Trophoblast cell (in vitro differentiated cells and primary cell): Measurements from ENCODE around the gene ENG.

Source experiments
- DNase-seq, 2 donors: peaks; one replicate each; pipeline ENCODE4 v3.0.0-alpha.2; 2016
- H2AFZ ChIP-seq: 2 replicates; pipeline ENCODE4 v1.6.1; 2013; ENCODE audit warnings: low read length, moderate library complexity, mild to moderate bottlenecking; ENCODE audit not compliant: insufficient read depth, poor library complexity
- H2AK5ac ChIP-seq: 2 replicates; pipeline ENCODE4 v1.6.1; 2013; ENCODE audit warnings: mild to moderate bottlenecking, low read length
- H2BK120ac ChIP-seq: 2 replicates; pipeline ENCODE4 v1.6.1; 2013; ENCODE audit warnings: low read length, mild to moderate bottlenecking, moderate library complexity; ENCODE audit not compliant: insufficient read depth, poor library complexity
- H2BK12ac ChIP-seq: 2 replicates; pipeline ENCODE4 v1.6.1; 2013; ENCODE audit warnings: mild to moderate bottlenecking, low read length, moderate library complexity
- H2BK5ac ChIP-seq: 2 replicates; pipeline ENCODE4 v1.6.1; 2013; ENCODE audit warnings: low read length, low read depth, moderate library complexity, mild to moderate bottlenecking; ENCODE audit not compliant: poor library complexity
- H3K14ac ChIP-seq: 2 replicates; pipeline ENCODE4 v1.6.1; 2013; ENCODE audit warnings: mild to moderate bottlenecking, low read length
- H3K18ac ChIP-seq: 2 replicates; pipeline ENCODE4 v1.6.1; 2013; ENCODE audit warnings: mild to moderate bottlenecking, low read length
- H3K23ac ChIP-seq: 2 replicates; pipeline ENCODE4 v1.6.1; 2013; ENCODE audit warnings: low read length
- H3K27ac ChIP-seq: 2 replicates; pipeline ENCODE4 v1.5.1; 2013; ENCODE audit warnings: low read depth, mild to moderate bottlenecking, inconsistent platforms, low read length, moderate library complexity
- H3K27me3 ChIP-seq: 2 replicates; pipeline ENCODE4 v1.6.1; 2013; ENCODE audit warnings: inconsistent platforms, mild to moderate bottlenecking, low read length, moderate library complexity; ENCODE audit not compliant: insufficient read depth
- H3K36me3 ChIP-seq, 2 experiments: 1 replicate in 1 of 2; 2 replicates in 1 of 2; pipeline ENCODE4 v1.6.1; 2013; ENCODE audit warnings: low read length in 2 of 2, mild to moderate bottlenecking in 2 of 2, moderate library complexity in 1 of 2; ENCODE audit not compliant: insufficient read depth in 2 of 2, control insufficient read depth in 1 of 2
- H3K4ac ChIP-seq: 2 replicates; pipeline ENCODE4 v1.6.1; 2013; ENCODE audit warnings: low read depth, mild to moderate bottlenecking, low read length, moderate library complexity
- H3K4me1 ChIP-seq, 2 experiments: 1 replicate in 1 of 2; 2 replicates in 1 of 2; pipeline ENCODE4 v1.6.1; 2013; ENCODE audit warnings: low read length in 2 of 2, mild to moderate bottlenecking in 2 of 2, moderate library complexity in 1 of 2; ENCODE audit not compliant: insufficient read depth in 2 of 2, control insufficient read depth in 1 of 2
- H3K4me2 ChIP-seq: 2 replicates; pipeline ENCODE4 v1.6.1; 2013; ENCODE audit warnings: inconsistent platforms, mild to moderate bottlenecking, low read length, moderate library complexity
- H3K4me3 ChIP-seq: 2 replicates; pipeline ENCODE4 v1.5.1; 2013; ENCODE audit warnings: mild to moderate bottlenecking, low read depth, low read length, inconsistent platforms
- H3K79me1 ChIP-seq: one replicate; pipeline ENCODE4 v1.6.1; 2013; ENCODE audit warnings: low read length
- H3K79me2 ChIP-seq: 2 replicates; pipeline ENCODE4 v1.6.1; 2013; ENCODE audit warnings: low read length, mild to moderate bottlenecking; ENCODE audit not compliant: control insufficient read depth, insufficient read depth, poor library complexity
- H3K9ac ChIP-seq: 2 replicates; pipeline ENCODE4 v1.6.1; 2013; ENCODE audit warnings: mild to moderate bottlenecking, low read length
- H3K9me3 ChIP-seq: 2 replicates; pipeline ENCODE4 v1.6.1; 2013; ENCODE audit warnings: low read depth, mild to moderate bottlenecking, control low read depth, inconsistent platforms, low read length; ENCODE audit not compliant: insufficient read depth
- H4K12ac ChIP-seq: 2 replicates; pipeline ENCODE4 v1.6.1; 2013; ENCODE audit warnings: low read depth, mild to moderate bottlenecking, low read length, moderate library complexity
- H4K8ac ChIP-seq: 2 replicates; pipeline ENCODE4 v1.6.1; 2013; ENCODE audit warnings: low read depth, mild to moderate bottlenecking, low read length, moderate library complexity
- H4K91ac ChIP-seq: one replicate; pipeline ENCODE4 v1.6.1; 2013; ENCODE audit warnings: low read depth, mild to moderate bottlenecking, low read length, moderate library complexity
- WGBS: extraction: QIAGEN DNeasy Blood & Tissue Kit; methylation state at CpG from one replicate; pipeline ENCODE4 v1.1.7; 2013; ENCODE audit warnings: missing lambda C conversion rate; ENCODE audit not compliant: insufficient read length, insufficient coverage; ENCODE audit errors: extremely low coverage; 5-methylcytosine and 5-hydroxymethylcytosine counted together

ENG gene

GRCh38 chr9:127815512-127816361 is 38.7 kb downstream of the ENG start:
- Histone ChIP-seq H3K4me1 (no peaks in the 10 kb centered on the region), H2BK12ac (no peak overlapping the region), H3K36me3 (peaks cover 66 to 69% of the 10 kb centered on the region in 2 experiments), H3K14ac (no peak overlapping the region), H2BK5ac (no peak overlapping the region), H3K4me2 (no peak overlapping the region), H4K91ac (no peak overlapping the region), H4K12ac (no peak overlapping the region), H2AK5ac (no peak overlapping the region), H3K27me3 (no peaks in the 10 kb centered on the region), H3K79me2 (no peaks in the 10 kb centered on the region), H2AFZ (no peak overlapping the region), H3K4me3 (no peak overlapping the region), H3K9me3 (no peaks in the 10 kb centered on the region), H4K8ac (no peak overlapping the region), H3K79me1 (no peaks in the 10 kb centered on the region), H2BK120ac (no peak overlapping the region), H3K23ac (no peak overlapping the region), H3K27ac (no peak overlapping the region), H3K18ac (no peak overlapping the region), H3K9ac (no peak overlapping the region), H3K4ac (no peak overlapping the region)
- DNase-seq = no peak
- WGBS = no CpG with 5 or more reads among the region's 33 CpGs

- peaks cover 4 to 5% of the 10 kb centered on the region in 2 experiments for H3K4me1 ChIP-seq
- H2BK5ac ChIP-seq = no peak overlapping the region
- no peak for DNase-seq
- no CpG with 5 or more reads among the region's 11 CpGs for WGBS
- no peak overlapping the region for H3K4ac ChIP-seq
- H3K9ac ChIP-seq = no peak overlapping the region
- no peak overlapping the region for H3K4me3 ChIP-seq
- H3K23ac ChIP-seq = no peak overlapping the region
- H2AK5ac ChIP-seq = no peak overlapping the region
- H3K14ac ChIP-seq = no peak overlapping the region
- H3K79me2 ChIP-seq = no peaks in the 10 kb centered on the region
- H4K91ac ChIP-seq = no peak overlapping the region
- H3K9me3 ChIP-seq = no peaks in the 10 kb centered on the region
- H2AFZ ChIP-seq = no peak overlapping the region
- H4K8ac ChIP-seq = no peak overlapping the region
- no peak overlapping the region for H4K12ac ChIP-seq
- H3K79me1 ChIP-seq = peaks cover 2% of the 10 kb centered on the region
- H3K27me3 ChIP-seq = no peaks in the 10 kb centered on the region
- no peak overlapping the region for H3K18ac ChIP-seq
- H3K27ac ChIP-seq = no peak overlapping the region
- H2BK12ac ChIP-seq = no peak overlapping the region
- H2BK120ac ChIP-seq = no peak overlapping the region
- H3K4me2 ChIP-seq = no peak overlapping the region
- H3K36me3 ChIP-seq = peaks cover 70 to 73% of the 10 kb centered on the region in 2 experiments
Measured at GRCh38 chr9:127814619-127815511, 39.6 kb downstream of the ENG start.

- H2AFZ ChIP-seq = no peak overlapping the region
- H3K36me3 ChIP-seq = peaks cover 62 to 70% of the 10 kb centered on the region in 2 experiments
- no CpG with 5 or more reads among the region's 9 CpGs for WGBS
- no peaks in the 10 kb centered on the region for H3K27me3 ChIP-seq
- no peak overlapping the region for H2BK5ac ChIP-seq
- DNase-seq = no peak
- H2BK120ac ChIP-seq = no peak overlapping the region
- no peaks in the 10 kb centered on the region for H3K9me3 ChIP-seq
- H3K4ac ChIP-seq = no peak overlapping the region
- H4K8ac ChIP-seq = no peak overlapping the region
- H3K23ac ChIP-seq = no peak overlapping the region
- no peak overlapping the region for H3K9ac ChIP-seq
- H3K79me1 ChIP-seq = peaks cover 3% of the 10 kb centered on the region
- H3K27ac ChIP-seq = no peak overlapping the region
- peaks cover 11 to 13% of the 10 kb centered on the region in 2 experiments for H3K4me1 ChIP-seq
- no peak overlapping the region for H3K4me3 ChIP-seq
- H2BK12ac ChIP-seq = no peak overlapping the region
- no peak overlapping the region for H4K12ac ChIP-seq
- no peak overlapping the region for H3K14ac ChIP-seq
- H2AK5ac ChIP-seq = no peak overlapping the region
- no peaks in the 10 kb centered on the region for H3K79me2 ChIP-seq
- H4K91ac ChIP-seq = no peak overlapping the region
- H3K18ac ChIP-seq = no peak overlapping the region
- H3K4me2 ChIP-seq = no peak overlapping the region
Measured at GRCh38 chr9:127813686-127814226, 40.7 kb downstream of the ENG start.

GRCh38 chr9:127812936-127813675 is 41.4 kb downstream of the ENG start:
- H3K36me3 ChIP-seq = peaks cover 63 to 71% of the 10 kb centered on the region in 2 experiments
- no peak overlapping the region for H4K91ac ChIP-seq
- H3K27me3 ChIP-seq = no peaks in the 10 kb centered on the region
- no peak overlapping the region for H3K27ac ChIP-seq
- H2BK12ac ChIP-seq = no peak overlapping the region
- no peak overlapping the region for H3K14ac ChIP-seq
- no peak overlapping the region for H3K9ac ChIP-seq
- H2BK5ac ChIP-seq = no peak overlapping the region
- no peak overlapping the region for H2AK5ac ChIP-seq
- no peak overlapping the region for H2BK120ac ChIP-seq
- no peak overlapping the region for H3K4me3 ChIP-seq
- no peak overlapping the region for H3K18ac ChIP-seq
- H3K79me1 ChIP-seq = peaks cover 3% of the 10 kb centered on the region
- no peak overlapping the region for H3K4me2 ChIP-seq
- H3K9me3 ChIP-seq = no peaks in the 10 kb centered on the region
- H3K4ac ChIP-seq = no peak overlapping the region
- no peak overlapping the region for H4K8ac ChIP-seq
- no peak overlapping the region for H4K12ac ChIP-seq
- no peaks in the 10 kb centered on the region for H3K79me2 ChIP-seq
- H2AFZ ChIP-seq = no peak overlapping the region
- no CpG with 5 or more reads among the region's 19 CpGs for WGBS
- H3K23ac ChIP-seq = no peak overlapping the region
- peak; percentile 58 to 66 for DNase-seq
- peaks cover 11 to 13% of the 10 kb centered on the region in 2 experiments for H3K4me1 ChIP-seq
